HG03103 (cell line): ENCODE data around the gene C11orf58.

Source experiments
- ATAC-seq: cut with Tn5 transposase; IDR thresholded peaks from one replicate; pipeline ENCODE4 v1.9.1; 2021; ENCODE audit warnings: low read depth; ENCODE audit not compliant: unreplicated experiment

C11orf58 gene

DNA sequence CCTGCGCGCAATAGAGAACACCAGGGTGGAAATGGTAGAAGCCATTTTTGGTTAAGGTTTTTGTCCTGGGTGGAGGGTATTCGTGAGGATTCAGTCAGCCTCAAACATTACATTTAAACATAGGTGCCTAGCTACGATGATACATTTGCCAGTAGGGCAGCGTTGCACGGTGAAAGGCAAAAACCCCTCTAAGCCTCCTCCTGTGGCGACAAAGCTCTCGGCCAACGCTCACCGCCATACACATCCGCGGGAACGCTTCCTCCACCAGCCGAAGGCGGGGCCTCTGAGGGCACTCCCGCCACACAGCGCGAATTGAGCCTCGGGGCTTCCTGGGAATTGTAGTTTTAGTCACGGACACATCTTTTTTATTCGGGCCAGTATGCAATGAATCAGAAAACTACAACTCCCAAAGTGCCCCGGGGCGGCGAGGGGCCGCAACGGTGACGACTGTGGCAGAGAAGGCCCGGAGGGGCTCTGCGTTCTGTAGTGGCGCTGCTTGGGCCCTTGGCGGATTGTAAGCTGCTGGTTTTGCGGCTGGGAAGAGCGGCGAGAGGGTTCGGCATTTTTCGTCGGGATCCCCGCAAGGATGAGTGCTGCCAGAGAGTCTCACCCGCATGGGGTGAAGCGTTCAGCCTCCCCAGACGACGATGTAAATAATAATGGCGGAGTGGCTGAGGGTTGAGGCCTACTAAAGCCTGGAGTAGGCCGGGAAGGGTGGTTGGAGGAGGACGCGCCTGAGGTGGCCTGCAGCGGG, at the start of gene C11orf58:
Gene C11orf58, plus strand, starts transcription at position 455 of the 754 bp plus-strand sequence. Its CDS starts 132 bp downstream, at position 587.
- ATAC-seq, result peak; percentile 96

DNA sequence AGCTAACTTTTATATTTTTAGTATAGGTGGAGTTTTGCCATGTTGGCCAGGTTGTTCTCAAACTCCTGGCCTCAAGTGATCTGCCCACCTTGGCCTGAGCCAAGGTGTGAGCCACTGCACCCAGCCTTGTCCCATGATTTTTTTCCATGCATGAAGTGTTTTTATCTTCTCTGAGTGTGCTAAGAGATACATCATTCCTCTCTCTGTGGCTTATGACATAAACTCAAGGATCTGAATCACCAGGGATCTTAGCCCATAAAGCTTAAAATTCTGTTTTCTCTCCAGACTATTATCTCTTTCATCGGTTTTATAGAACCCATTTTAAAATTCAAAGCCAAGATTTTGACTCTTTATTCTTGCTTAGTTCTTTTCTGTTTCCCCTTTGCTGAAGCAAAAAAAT, 48.4 kb upstream of the C11orf58 start:
- ATAC-seq, result no peak

DNA sequence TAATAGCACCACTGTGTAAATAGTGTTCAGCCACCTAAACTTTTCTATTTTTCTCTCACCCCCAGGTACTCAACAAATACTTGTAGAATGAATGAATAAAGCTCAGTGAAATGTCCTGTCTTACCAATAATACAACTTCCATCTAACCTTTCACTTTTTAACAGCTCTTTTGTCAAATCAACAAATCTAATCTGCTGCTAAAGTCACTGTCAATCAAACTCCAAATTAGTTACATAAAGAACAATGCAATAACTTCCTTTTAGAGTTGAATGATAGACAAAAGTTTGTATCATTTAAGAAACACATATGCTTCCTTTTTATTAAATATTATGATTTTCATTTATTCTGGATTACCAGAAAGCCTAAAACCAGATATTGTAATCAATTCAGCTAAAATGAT, 34.7 kb upstream of the C11orf58 start:
- no peak for ATAC-seq

DNA sequence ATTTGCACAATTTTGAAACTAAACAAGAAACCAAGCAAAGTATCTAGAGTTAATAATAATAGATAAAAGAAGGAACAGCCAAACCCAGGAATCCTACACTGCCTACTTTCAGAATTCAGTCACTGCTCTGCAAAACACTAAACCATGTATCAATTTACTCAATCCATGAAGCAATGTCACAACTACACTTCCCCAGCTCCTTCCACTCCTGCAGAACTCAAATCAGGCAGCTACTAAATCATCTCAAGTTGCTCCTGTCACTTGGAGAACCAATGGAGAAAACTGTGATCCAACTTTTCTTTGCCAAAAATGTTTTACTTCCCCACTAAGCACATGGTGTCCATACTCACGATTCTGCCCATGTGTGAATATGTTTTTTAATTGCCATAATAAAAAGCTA, 24.9 kb upstream of the C11orf58 start:
- no peak for ATAC-seq

DNA sequence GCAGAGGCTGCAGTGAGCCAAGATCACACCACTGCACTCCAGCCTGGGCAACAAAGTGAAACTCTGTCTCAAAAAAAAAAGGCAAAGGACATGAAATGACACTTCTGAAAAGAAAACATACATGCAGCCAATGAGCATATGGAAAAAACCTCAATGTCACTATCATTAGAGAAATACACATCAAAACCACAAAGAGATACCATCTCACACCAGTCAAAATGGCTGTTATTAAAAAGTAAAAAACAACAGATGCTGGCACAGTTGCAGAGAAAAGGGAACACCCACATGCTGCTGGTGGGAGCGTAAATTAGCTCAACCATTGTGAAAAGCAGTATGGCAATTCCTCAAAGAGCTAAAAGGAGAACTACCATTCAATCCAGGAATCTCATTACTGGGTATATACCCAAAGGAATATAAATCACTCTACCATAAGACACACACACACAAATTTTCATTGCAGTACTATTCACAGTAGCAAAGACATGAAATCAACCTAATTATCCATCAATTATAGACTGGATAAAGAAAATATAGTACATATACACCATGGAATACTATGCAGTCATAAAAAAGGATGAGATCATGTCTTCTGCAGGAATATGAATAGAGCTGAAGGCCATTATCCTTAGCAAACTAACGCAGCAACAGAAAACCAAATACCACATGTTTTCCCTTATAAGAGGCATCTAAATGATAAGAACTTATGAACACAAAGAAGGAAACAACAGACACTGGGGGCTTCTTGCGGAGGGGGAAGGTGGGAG, 15.7 kb upstream of the C11orf58 start:
- no peak for ATAC-seq

DNA sequence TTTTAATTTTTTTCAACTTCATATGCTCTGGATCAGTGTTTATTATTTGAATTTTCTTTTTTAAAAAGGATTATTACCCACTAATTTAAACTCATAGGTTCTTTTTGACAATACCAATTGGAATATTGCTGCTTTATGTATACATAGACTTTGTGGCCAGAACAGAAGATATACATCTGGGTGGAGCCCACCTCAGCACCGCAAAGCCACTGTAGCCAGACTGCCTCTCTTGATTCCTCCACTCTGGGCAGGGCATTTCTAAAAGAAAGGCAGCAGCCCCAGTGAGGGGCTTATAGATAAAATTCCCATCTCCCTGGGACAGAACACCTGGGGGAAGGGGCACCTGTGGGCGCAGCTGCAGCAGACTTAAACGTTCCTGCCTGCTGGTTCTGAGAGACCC, 10.6 kb upstream of the C11orf58 start:
- ATAC-seq, result no peak

GRCh38 chr11:16737818-16738192, 642 bp upstream of the C11orf58 start:
- peak; percentile 6 for ATAC-seq

- no peak for ATAC-seq
Measured at GRCh38 chr11:16738947-16739815, 734 bp downstream of the C11orf58 start.

DNA sequence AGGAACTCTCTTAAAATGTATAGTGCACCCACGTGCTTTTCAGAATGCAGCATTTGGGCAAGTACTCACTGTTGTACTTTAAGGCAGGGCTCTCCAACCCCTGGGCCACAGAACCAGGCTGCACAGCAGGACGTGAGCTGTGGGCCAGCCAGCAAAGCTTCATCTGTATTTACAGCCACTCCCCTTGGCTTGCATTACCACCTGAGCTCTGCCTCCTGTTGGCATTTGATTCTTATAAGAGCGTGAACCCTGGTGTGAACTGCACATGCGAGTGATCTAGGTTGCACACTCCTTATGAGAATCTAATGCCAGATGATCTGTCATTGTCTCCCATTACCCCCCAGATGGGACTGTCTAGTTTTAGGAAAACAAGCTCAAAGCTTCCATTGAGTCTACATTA, 3.0 kb downstream of the C11orf58 start:
- ATAC-seq, result no peak

DNA sequence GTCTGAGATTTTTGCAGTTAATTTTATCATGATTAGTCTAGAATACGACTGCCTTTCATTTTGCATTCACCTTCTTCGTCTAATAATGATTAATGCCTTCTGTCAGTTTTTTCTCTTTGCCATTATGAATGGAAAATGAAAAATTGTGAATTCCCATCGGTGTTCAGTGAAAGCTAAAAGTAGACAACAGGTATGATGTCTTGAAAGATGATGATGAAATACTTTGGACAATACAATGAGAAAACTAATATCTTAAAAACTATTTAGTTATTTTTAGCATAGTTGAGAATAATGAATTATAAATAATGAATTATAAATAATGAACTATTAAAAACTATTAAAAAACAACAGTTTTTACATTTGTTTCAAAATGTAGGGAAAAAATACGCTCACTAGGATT, 5.0 kb downstream of the C11orf58 start:
- no peak for ATAC-seq

- no peak for ATAC-seq
Measured at GRCh38 chr11:16744128-16744725, 5.8 kb downstream of the C11orf58 start.

GRCh38 chr11:16745950-16746605, 7.6 kb downstream of the C11orf58 start:
- no peak for ATAC-seq

DNA sequence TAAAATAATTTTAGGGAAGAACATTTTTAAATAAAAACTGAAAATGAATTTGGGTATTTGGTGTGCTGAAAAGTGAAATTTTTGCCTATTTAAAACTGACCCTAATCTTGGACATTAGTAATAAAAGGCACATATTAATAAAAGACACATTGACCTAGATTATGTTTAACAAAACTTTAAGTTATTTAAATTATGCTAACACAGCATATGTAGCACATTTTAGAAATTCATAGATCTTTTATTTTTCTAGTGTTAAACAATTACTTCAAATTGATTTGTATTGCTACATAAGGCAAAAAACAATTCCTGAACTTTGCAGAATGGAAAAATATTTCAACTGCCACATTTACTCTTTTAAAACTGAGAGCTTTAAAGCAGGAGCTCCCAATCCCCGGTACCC, 10.6 kb downstream of the C11orf58 start:
- ATAC-seq, result no peak

DNA sequence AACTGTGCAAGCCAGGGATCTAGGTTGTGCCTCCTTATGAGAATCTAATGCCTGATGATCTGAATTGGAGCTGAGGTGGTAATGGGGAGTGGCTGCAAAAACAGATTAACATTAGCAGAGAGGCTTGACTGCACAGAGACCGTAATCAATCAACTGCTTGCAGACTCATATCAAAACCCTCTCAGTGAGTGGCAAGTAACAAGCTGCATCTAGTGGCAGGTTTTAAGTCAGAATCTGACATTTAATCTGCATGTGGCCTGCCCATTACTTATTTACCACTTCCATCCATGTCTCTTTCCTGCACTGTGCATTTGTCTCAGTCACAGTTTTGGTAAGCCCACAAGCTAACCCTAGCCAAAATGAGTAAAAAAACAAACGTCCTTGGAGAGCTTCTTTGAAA, 11.2 kb downstream of the C11orf58 start:
- no peak for ATAC-seq

DNA sequence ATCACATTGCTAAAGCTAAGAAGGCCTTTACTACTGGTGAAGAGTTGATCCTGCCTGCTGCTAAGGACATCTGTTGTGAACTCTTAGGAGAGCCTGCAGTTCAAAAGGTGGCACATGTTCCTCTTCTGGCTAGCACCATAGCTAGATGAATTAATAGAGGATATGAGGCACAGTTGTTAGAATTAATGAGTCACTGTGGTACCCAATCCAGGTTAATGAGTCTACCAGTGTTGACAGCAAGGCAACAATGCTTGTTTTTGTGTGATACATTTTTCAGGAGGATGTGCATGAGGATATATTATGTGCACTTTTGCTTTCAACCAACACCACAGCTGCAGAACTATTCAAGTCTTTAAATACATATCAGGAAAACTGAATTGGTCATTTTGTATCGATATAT, 12.0 kb downstream of the C11orf58 start:
- ATAC-seq, result no peak

DNA sequence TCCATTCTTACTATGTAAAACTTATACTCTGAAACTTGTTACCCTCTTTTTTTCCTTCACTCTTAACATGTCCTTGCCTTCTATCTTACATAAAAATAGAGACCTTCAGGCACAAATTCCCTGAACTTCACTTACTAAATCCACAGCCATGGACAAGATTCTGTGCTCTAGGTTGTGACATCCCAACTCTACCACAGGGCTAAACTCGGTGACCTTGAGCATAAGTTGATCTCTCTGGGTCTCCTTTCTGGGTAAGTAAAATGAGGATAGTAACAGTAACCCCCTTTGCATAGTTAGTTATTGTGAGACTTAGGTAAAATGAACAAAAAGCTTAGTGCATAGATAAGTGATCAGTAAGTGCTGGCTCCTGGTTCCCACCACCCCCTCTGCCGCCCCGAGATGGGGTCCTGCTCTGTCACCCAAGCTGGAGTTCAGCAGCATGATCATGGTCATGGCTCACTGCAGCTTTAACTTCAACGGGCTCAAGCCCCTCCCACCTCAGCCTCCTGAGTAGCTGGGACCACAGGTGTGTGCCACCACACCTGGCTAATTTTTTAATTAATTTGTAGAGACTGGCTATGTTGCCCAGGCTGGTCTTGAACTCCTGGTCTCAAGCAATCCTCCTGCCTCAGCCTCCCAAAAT, 20.1 kb downstream of the C11orf58 start:
- ATAC-seq, result no peak

DNA sequence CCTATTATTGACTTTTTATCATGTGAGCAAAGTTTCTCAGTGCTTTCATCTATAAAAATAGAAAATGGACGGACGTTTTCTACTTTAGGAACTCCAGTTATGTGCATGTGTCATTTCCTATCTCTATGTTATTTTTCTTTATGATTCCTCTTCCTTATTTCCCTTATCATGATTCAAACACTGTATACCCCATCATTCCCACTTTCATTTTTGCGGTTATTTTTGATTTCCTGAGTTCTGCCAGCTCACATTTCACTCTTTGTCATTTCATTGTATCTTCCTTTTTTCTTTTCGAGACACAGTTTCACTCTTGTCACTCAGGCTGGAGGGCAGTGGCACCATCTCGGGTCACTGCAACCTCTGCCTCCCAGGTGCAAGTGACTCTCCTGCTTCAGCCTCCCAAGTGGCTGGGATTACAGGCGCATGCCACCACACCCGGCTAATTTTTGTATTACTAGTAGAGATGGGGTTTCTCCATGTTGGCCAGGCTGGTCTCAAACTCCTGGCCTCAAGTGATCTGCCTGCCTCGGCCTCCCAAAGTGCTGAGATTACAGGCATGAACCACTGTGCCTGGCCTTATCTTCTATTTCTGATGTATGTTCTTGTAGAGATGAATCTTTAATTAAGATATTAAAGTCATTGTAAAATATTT, 21.5 kb downstream of the C11orf58 start:
- ATAC-seq, result no peak

DNA sequence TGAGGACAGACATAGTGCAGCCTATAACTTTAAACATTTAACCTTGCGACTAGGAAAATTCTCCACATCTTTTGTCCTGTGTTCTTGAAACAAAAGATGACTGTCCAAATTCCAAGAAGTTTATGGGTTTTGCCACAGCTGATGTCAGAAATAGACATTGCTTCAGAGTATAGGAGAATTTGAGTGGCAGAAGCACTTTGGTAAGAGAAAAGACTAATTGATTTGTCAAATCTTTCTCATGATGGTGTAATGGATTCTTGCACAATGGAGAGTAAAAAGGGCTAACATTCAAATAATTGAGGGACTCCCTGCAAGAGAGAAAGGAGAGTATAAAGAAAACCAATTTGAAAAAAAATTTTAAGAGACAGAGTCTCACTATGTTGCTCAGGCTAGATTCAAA, 25.3 kb downstream of the C11orf58 start:
- no peak for ATAC-seq

DNA sequence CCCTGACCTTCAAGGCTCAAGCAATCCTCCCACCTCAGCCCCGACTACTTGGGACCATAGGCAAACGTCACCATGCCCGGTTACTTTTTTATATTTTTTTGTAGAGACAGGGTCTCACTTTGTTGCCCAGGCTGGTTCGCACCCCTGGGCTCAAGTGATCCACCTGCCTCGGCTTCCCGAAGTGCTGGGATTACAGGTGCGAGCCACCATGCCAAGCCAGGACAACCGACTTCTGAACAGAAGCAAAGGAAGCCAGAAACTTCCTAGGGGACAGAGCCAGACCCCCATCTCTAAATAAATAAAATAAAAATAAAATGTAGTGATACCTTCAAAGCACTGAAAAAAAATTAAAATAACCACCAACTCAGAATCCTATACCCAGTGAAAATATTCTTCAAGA, 26.4 kb downstream of the C11orf58 start:
- ATAC-seq, result no peak
